Measurements from ENCODE around the gene CSNK1G3. TPM values are rescaled to one million over a fixed set of nuclear protein-coding genes. Genes with fewer than 3 reads are reported as not detected.

Gene CSNK1G3
- total RNA-seq, 1 donor from 2014 or later: 27.6 TPM

- no peak for DNase-seq
- Histone ChIP-seq H3K9me3 (replicated peaks) (no peaks in the 10 kb centered on the region), H3K27me3 (ENCODE audit: low read depth) (no peaks in the 10 kb centered on the region), H3K4me3 (no peak overlapping the region), H3K36me3 (no peaks in the 10 kb centered on the region), H3K27ac (replicated peaks) (no peak overlapping the region), H3K4me1 (peaks cover 42% of the 10 kb centered on the region)
- no peak for TF ChIP-seq CTCF (IDR thresholded peaks at IDR 0.05; ENCODE audit: borderline replicate concordance)
- intact Hi-C loops (cut with micrococcal nuclease): loop anchor here (5.0 kb wide), 1 partner anchor 92 kb away; the partner anchor contains the start of gene CEP120
These were observed 2.8 kb downstream of the CSNK1G3 start for GRCh38 chr5:123514615-123515355.

GRCh38 chr5:123515904-123516303 lies 3.9 kb downstream of the CSNK1G3 start:
- H3K4me3 ChIP-seq: no peak overlapping the region
- intact Hi-C loops (cut with micrococcal nuclease): no loop called here
- H3K4me1 ChIP-seq: peaks cover 47% of the 10 kb centered on the region
- no peak overlapping the region for H3K27ac ChIP-seq (replicated peaks)
- no peaks in the 10 kb centered on the region for H3K27me3 ChIP-seq (ENCODE audit: low read depth)
- no peak for TF ChIP-seq CTCF (IDR thresholded peaks at IDR 0.05; ENCODE audit: borderline replicate concordance)
- H3K36me3 ChIP-seq: no peaks in the 10 kb centered on the region
- H3K9me3 ChIP-seq (replicated peaks): no peaks in the 10 kb centered on the region
- no peak for DNase-seq

- Histone ChIP-seq H3K4me1 (peaks cover 53% of the 10 kb centered on the region), H3K27me3 (ENCODE audit: low read depth) (no peaks in the 10 kb centered on the region), H3K27ac (replicated peaks) (no peak overlapping the region), H3K4me3 (no peak overlapping the region), H3K9me3 (replicated peaks) (no peaks in the 10 kb centered on the region), H3K36me3 (no peaks in the 10 kb centered on the region)
- intact Hi-C loops (cut with micrococcal nuclease): no loop called here
- no peak for DNase-seq
- no peak for TF ChIP-seq CTCF (IDR thresholded peaks at IDR 0.05; ENCODE audit: borderline replicate concordance)
These were observed 5.5 kb downstream of the CSNK1G3 start for GRCh38 chr5:123517476-123517875.

- no peaks in the 10 kb centered on the region for H3K9me3 ChIP-seq (replicated peaks)
- H3K36me3 ChIP-seq: no peaks in the 10 kb centered on the region
- intact Hi-C loops (cut with micrococcal nuclease): no loop called here
- no peaks in the 10 kb centered on the region for H3K27me3 ChIP-seq (ENCODE audit: low read depth)
- no peak for TF ChIP-seq CTCF (IDR thresholded peaks at IDR 0.05; ENCODE audit: borderline replicate concordance)
- peaks cover 49% of the 10 kb centered on the region for H3K4me1 ChIP-seq
- H3K27ac ChIP-seq (replicated peaks): no peak overlapping the region
- no peak overlapping the region for H3K4me3 ChIP-seq
- DNase-seq: no peak
These were observed 6.1 kb downstream of the CSNK1G3 start for GRCh38 chr5:123518111-123518510.

- no peaks in the 10 kb centered on the region for H3K9me3 ChIP-seq (replicated peaks)
- no peak for TF ChIP-seq CTCF (IDR thresholded peaks at IDR 0.05; ENCODE audit: borderline replicate concordance)
- intact Hi-C loops (cut with micrococcal nuclease): no loop called here
- H3K4me1 ChIP-seq: peaks cover 52% of the 10 kb centered on the region
- no peaks in the 10 kb centered on the region for H3K36me3 ChIP-seq
- no peaks in the 10 kb centered on the region for H3K27me3 ChIP-seq (ENCODE audit: low read depth)
- no peak overlapping the region for H3K4me3 ChIP-seq
- DNase-seq: no peak
- H3K27ac ChIP-seq (replicated peaks): no peak overlapping the region
These were observed 8.8 kb downstream of the CSNK1G3 start for GRCh38 chr5:123520677-123521247.

Measured in left ventricle myocardium inferior (tissue), 1 donor.